SK-N-SH (cell line): Measurements from ENCODE around the gene EHMT2. TPM values are rescaled to one million over a fixed set of nuclear protein-coding genes. Genes with fewer than 3 reads are reported as not detected.

Source experiments
- CTCF ChIA-PET: fragments of 300-600, 350-600 bp; formaldehyde crosslinking; extraction: SDS; loops from one replicate; lab custom pipeline; 2021; lab: Yijun Ruan, JAX
- POLR2A ChIA-PET: fragments of 350-600 bp; sonication (Branson Sonifier 250); formaldehyde crosslinking; extraction: SDS; loops from one replicate; lab custom pipeline; 2020; ENCODE audit warnings: antibody characterized with exemption, inconsistent platforms; lab: Yijun Ruan, JAX
- DNase-seq: peaks from one replicate; pipeline ENCODE4 v3.0.0; 2012
- H2AFZ ChIP-seq: fragments of 200-600 bp; sonication (generic); 2 replicates; pipeline ENCODE4 v1.8.1; 2016; ENCODE audit warnings: antibody characterized with exemption, mild to moderate bottlenecking, low read depth
- H3F3A ChIP-seq: fragments of 200-600 bp; sonication (generic); replicated peaks from 2 replicates; pipeline ENCODE3; 2016; ENCODE audit warnings: antibody characterized with exemption, mild to moderate bottlenecking; ENCODE audit not compliant: insufficient read depth
- H3K27ac ChIP-seq, 2 experiments: fragments of 200-500 bp in 1 of 2; fragments of 200-600 bp in 1 of 2; sonication (Bioruptor generic) in 1 of 2; sonication (generic), shearing (Covaris generic) in 1 of 2; 2 replicates each; pipeline versions ENCODE4 v1.5.1 to v1.6.1; 2014 to 2016; ENCODE audit warnings: low read depth in 2 of 2, inconsistent platforms in 1 of 2, low read length in 1 of 2, mild to moderate bottlenecking in 1 of 2, mixed read lengths in 1 of 2
- H3K27me3 ChIP-seq: fragments of 200-600 bp; sonication (generic), shearing (Covaris generic); 2 replicates; pipeline ENCODE4 v1.6.1; 2016; ENCODE audit warnings: mixed run types; ENCODE audit not compliant: insufficient read depth
- H3K36me3 ChIP-seq, 2 experiments: fragments of 200-500 bp in 1 of 2; fragments of 200-600 bp in 1 of 2; sonication (Bioruptor generic) in 1 of 2; sonication (generic) in 1 of 2; replicated peaks in 1 of 2; 2 replicates each; pipeline versions ENCODE3 to v1.5.1; 2014 to 2016; ENCODE audit warnings: low read length in 1 of 2, mild to moderate bottlenecking in 1 of 2; ENCODE audit not compliant: insufficient read depth in 2 of 2, control insufficient read depth in 1 of 2
- H3K4me1 ChIP-seq, 2 experiments: fragments of 200-500 bp in 1 of 2; fragments of 200-600 bp in 1 of 2; sonication (Bioruptor generic) in 1 of 2; sonication (generic), shearing (Covaris generic) in 1 of 2; 2 replicates each; pipeline versions ENCODE4 v1.5.1 to v1.6.1; 2014 to 2016; ENCODE audit warnings: low read depth in 1 of 2, low read length in 1 of 2, mixed run types in 1 of 2; ENCODE audit not compliant: insufficient read depth in 2 of 2, control insufficient read depth in 1 of 2
- H3K4me2 ChIP-seq: fragments of 200-600 bp; sonication (generic), shearing (Covaris generic); 2 replicates; pipeline ENCODE4 v1.6.1; 2017; ENCODE audit warnings: mixed run types
- H3K4me3 ChIP-seq, 2 experiments: fragments of 200-500 bp in 1 of 2; fragments of 200-600 bp in 1 of 2; sonication (Bioruptor generic) in 1 of 2; sonication (generic), shearing (Covaris generic) in 1 of 2; 2 replicates each; pipeline versions ENCODE4 v1.5.1 to v1.8.1; 2014 to 2016; ENCODE audit warnings: low read depth in 2 of 2, inconsistent platforms in 1 of 2, low read length in 1 of 2, mild to moderate bottlenecking in 1 of 2, mixed read lengths in 1 of 2, moderate library complexity in 1 of 2
- H3K79me2 ChIP-seq: fragments of 200-600 bp; sonication (generic); 2 replicates; pipeline ENCODE4 v1.8.1; 2017; ENCODE audit warnings: mild to moderate bottlenecking; ENCODE audit not compliant: insufficient read depth
- H3K9ac ChIP-seq: fragments of 200-600 bp; sonication (generic); 2 replicates; pipeline ENCODE4 v1.6.1; 2017; ENCODE audit warnings: mixed run types
- H3K9me2 ChIP-seq: fragments of 200-600 bp; sonication (generic); 2 replicates; pipeline ENCODE4 v1.6.1; 2017; ENCODE audit warnings: mixed run types
- H3K9me3 ChIP-seq: fragments of 200-600 bp; sonication (generic); 2 replicates; pipeline ENCODE4 v1.6.1; 2017; ENCODE audit warnings: mixed run types, mild to moderate bottlenecking, moderate library complexity
- H4K20me1 ChIP-seq: fragments of 200-600 bp; sonication (generic); 2 replicates; pipeline ENCODE4 v1.6.1; 2017; ENCODE audit warnings: mild to moderate bottlenecking, mixed run types; ENCODE audit not compliant: insufficient read depth
- EP300 ChIP-seq, 2 experiments: IDR thresholded peaks; 2 replicates each; pipeline versions ENCODE4 v1.4.0 to v1.6.1; 2012; ENCODE audit warnings: borderline replicate concordance in 1 of 2, low read depth in 1 of 2, low read length in 1 of 2
- FOSL2 ChIP-seq: IDR thresholded peaks from 2 replicates; pipeline ENCODE4 v1.4.0; 2012; ENCODE audit warnings: low read depth, mild to moderate bottlenecking, moderate library complexity, borderline replicate concordance
- GABPA ChIP-seq: IDR thresholded peaks from 2 replicates; pipeline ENCODE4 v1.4.0; 2012; ENCODE audit warnings: low read depth, mild to moderate bottlenecking
- JUND ChIP-seq: IDR thresholded peaks from 2 replicates; pipeline ENCODE4 v1.4.0; 2012
- NRF1 ChIP-seq: IDR thresholded peaks from 2 replicates; pipeline ENCODE4 v1.6.1; 2012; ENCODE audit warnings: low read depth, mild to moderate bottlenecking, low read length
- POLR2AphosphoS5 ChIP-seq: IDR thresholded peaks from 2 replicates; pipeline ENCODE4 v1.6.1; 2012; ENCODE audit warnings: low read depth, low read length
- RCOR1 ChIP-seq: fragments of 150-350 bp; IDR thresholded peaks from 2 replicates; pipeline ENCODE4 v1.6.1; 2017; ENCODE audit warnings: antibody characterized with exemption, low read length
- RFX5 ChIP-seq: IDR thresholded peaks from 2 replicates; pipeline ENCODE4 v1.6.1; 2012; ENCODE audit warnings: mild to moderate bottlenecking, improper control_type of control experiment, low read length
- TEAD4 ChIP-seq: IDR thresholded peaks from 2 replicates; pipeline ENCODE4 v1.4.0; 2012; ENCODE audit warnings: mild to moderate bottlenecking, borderline replicate concordance; ENCODE audit not compliant: insufficient read depth
- YY1 ChIP-seq: IDR thresholded peaks from 2 replicates; pipeline ENCODE4 v1.4.0; 2012; ENCODE audit warnings: low read depth, mild to moderate bottlenecking
- WGBS: methylation state at CpG from one replicate; pipeline ENCODE4 v1.1.6; 2017; ENCODE audit warnings: low lambda C conversion rate; 5-methylcytosine and 5-hydroxymethylcytosine counted together
- polyA plus RNA-seq, 3 experiments: library from polyadenylated mRNA; depleted of rRNA; stranded (reverse); fragments of >200 nt; gene quantifications; 2 replicates each; pipeline ENCODE4 v1.2.3, GENCODE V29; 2012
- TF ChIP-seq, protein P1 (sequence below): fragments of 200-600 bp; sonication (generic); IDR thresholded peaks from 2 replicates; pipeline ENCODE4 v1.6.1; 2017; ENCODE audit warnings: antibody characterized with exemption, mild to moderate bottlenecking, moderate library complexity
- TF ChIP-seq, protein P2 (sequence below): IDR thresholded peaks from 2 replicates; pipeline ENCODE4; 2012
- TF ChIP-seq, protein P3 (sequence below): fragments of 150-350 bp; IDR thresholded peaks from 2 replicates; pipeline ENCODE4 v1.6.1; 2017; ENCODE audit warnings: antibody characterized with exemption, low read length, low read depth, borderline replicate concordance
- TF ChIP-seq, protein P4 (sequence below): IDR thresholded peaks from 2 replicates; pipeline ENCODE4 v1.6.1; 2012; ENCODE audit warnings: mild to moderate bottlenecking, low read depth, low read length, moderate library complexity
- TF ChIP-seq, protein P5 (sequence below): fragments of 150-350 bp; IDR thresholded peaks from 2 replicates; pipeline ENCODE4 v1.6.1; 2016; ENCODE audit warnings: mild to moderate bottlenecking, low read depth, low read length
- TF ChIP-seq, protein P6 (sequence below): IDR thresholded peaks from 2 replicates; pipeline ENCODE4 v1.4.0; 2012; ENCODE audit warnings: low read depth, borderline replicate concordance

The EHMT2 gene
- polyA plus RNA-seq, 1 of the 3 experiments (the other 2 are of a cell fraction) = 72.0 TPM

DNA sequence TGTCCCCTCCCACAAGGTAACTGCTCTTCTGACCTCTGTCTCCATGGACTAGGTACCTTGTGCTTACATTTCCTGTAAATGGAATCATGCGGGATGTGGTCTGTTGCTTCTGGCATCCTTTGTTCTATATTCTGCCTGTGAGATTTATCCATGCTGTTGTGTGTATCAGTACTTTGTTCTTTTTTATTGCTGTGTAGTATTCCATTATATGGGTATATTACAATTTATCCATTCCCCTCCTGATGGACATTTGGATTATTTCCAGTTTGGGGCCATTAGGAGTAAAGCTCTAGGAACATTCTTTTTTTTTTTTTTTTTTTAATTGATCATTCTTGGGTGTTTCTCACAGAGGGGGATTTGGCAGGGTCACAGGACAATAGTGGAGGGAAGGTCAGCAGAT is 33.5 kb upstream of the EHMT2 start:
- H3K4me3 ChIP-seq = no peak overlapping the region
- H3K27me3 ChIP-seq = no peaks in the 10 kb centered on the region; the same call in 1 of the 2 replicates
- no peaks in the 10 kb centered on the region for H3K36me3 ChIP-seq
- CTCF ChIA-PET = interaction anchor here (2.0 kb wide), 1 partner anchor 21 kb away, joined by 7 read pairs; no protein-coding TSS in a partner anchor
- H2AFZ ChIP-seq = no peak overlapping the region
- DNase-seq = no peak
- H3K9me2 ChIP-seq = no peaks in the 10 kb centered on the region
- no peaks in the 10 kb centered on the region for H3F3A ChIP-seq
- no peak overlapping the region for H3K4me2 ChIP-seq
- no peak overlapping the region for H3K27ac ChIP-seq
- no peak for TF ChIP-seq FOSL2
- TF ChIP-seq EP300 (IDR thresholded peaks at IDR 0.05; ENCODE audit: borderline replicate concordance in 1 of 2, low read depth in 1 of 2, low read length in 1 of 2) = no peak
- TF ChIP-seq, protein P1, sequence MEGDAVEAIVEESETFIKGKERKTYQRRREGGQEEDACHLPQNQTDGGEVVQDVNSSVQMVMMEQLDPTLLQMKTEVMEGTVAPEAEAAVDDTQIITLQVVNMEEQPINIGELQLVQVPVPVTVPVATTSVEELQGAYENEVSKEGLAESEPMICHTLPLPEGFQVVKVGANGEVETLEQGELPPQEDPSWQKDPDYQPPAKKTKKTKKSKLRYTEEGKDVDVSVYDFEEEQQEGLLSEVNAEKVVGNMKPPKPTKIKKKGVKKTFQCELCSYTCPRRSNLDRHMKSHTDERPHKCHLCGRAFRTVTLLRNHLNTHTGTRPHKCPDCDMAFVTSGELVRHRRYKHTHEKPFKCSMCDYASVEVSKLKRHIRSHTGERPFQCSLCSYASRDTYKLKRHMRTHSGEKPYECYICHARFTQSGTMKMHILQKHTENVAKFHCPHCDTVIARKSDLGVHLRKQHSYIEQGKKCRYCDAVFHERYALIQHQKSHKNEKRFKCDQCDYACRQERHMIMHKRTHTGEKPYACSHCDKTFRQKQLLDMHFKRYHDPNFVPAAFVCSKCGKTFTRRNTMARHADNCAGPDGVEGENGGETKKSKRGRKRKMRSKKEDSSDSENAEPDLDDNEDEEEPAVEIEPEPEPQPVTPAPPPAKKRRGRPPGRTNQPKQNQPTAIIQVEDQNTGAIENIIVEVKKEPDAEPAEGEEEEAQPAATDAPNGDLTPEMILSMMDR = no peak
- TF ChIP-seq, protein P2, sequence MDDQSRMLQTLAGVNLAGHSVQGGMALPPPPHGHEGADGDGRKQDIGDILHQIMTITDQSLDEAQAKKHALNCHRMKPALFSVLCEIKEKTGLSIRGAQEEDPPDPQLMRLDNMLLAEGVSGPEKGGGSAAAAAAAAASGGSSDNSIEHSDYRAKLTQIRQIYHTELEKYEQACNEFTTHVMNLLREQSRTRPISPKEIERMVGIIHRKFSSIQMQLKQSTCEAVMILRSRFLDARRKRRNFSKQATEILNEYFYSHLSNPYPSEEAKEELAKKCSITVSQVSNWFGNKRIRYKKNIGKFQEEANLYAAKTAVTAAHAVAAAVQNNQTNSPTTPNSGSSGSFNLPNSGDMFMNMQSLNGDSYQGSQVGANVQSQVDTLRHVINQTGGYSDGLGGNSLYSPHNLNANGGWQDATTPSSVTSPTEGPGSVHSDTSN = no peak
- no peak for TF ChIP-seq RCOR1
- no peak for TF ChIP-seq YY1
- no peak for TF ChIP-seq JUND
- TF ChIP-seq, protein P3, sequence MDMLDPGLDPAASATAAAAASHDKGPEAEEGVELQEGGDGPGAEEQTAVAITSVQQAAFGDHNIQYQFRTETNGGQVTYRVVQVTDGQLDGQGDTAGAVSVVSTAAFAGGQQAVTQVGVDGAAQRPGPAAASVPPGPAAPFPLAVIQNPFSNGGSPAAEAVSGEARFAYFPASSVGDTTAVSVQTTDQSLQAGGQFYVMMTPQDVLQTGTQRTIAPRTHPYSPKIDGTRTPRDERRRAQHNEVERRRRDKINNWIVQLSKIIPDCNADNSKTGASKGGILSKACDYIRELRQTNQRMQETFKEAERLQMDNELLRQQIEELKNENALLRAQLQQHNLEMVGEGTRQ = no peak
- TF ChIP-seq TEAD4 = no peak
- no peaks in the 10 kb centered on the region for H3K9me3 ChIP-seq
- H4K20me1 ChIP-seq = no peaks in the 10 kb centered on the region
- H3K9ac ChIP-seq = no peak overlapping the region
- no peaks in the 10 kb centered on the region for H3K79me2 ChIP-seq
- no peaks in the 10 kb centered on the region for H3K4me1 ChIP-seq
- WGBS = 94% methylated on average over 1 of the region's 1 CpG
- POLR2A ChIA-PET = no interaction called here

DNA sequence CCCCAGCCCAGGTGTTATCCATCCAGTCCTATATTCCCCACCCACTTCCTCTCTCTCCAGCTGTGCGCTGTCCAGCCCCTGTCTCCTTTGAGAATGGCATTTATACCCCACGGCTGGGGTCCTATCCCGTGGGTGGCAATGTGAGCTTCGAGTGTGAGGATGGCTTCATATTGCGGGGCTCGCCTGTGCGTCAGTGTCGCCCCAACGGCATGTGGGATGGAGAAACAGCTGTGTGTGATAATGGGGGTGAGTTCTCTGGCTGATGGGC is 31.1 kb upstream of the EHMT2 start:
- H4K20me1 ChIP-seq = no peaks in the 10 kb centered on the region
- no peak overlapping the region for H3K4me3 ChIP-seq
- no peak overlapping the region for H3K27ac ChIP-seq
- no peaks in the 10 kb centered on the region for H3K9me2 ChIP-seq
- H3K9ac ChIP-seq = no peak overlapping the region
- no peaks in the 10 kb centered on the region for H3K79me2 ChIP-seq
- 81% methylated on average over 9 of the region's 9 CpGs for WGBS
- no peak for DNase-seq
- no peaks in the 10 kb centered on the region for H3K4me1 ChIP-seq
- ChIA-PET POLR2A (no interaction called here), CTCF (interaction anchor here (1.1 kb wide), 1 partner anchor 18 kb away, joined by 3 read pairs; no protein-coding TSS in a partner anchor)
- no peaks in the 10 kb centered on the region for H3F3A ChIP-seq
- no peaks in the 10 kb centered on the region for H3K36me3 ChIP-seq
- TF ChIP-seq, protein P4, sequence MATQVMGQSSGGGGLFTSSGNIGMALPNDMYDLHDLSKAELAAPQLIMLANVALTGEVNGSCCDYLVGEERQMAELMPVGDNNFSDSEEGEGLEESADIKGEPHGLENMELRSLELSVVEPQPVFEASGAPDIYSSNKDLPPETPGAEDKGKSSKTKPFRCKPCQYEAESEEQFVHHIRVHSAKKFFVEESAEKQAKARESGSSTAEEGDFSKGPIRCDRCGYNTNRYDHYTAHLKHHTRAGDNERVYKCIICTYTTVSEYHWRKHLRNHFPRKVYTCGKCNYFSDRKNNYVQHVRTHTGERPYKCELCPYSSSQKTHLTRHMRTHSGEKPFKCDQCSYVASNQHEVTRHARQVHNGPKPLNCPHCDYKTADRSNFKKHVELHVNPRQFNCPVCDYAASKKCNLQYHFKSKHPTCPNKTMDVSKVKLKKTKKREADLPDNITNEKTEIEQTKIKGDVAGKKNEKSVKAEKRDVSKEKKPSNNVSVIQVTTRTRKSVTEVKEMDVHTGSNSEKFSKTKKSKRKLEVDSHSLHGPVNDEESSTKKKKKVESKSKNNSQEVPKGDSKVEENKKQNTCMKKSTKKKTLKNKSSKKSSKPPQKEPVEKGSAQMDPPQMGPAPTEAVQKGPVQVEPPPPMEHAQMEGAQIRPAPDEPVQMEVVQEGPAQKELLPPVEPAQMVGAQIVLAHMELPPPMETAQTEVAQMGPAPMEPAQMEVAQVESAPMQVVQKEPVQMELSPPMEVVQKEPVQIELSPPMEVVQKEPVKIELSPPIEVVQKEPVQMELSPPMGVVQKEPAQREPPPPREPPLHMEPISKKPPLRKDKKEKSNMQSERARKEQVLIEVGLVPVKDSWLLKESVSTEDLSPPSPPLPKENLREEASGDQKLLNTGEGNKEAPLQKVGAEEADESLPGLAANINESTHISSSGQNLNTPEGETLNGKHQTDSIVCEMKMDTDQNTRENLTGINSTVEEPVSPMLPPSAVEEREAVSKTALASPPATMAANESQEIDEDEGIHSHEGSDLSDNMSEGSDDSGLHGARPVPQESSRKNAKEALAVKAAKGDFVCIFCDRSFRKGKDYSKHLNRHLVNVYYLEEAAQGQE = no peak
- TF ChIP-seq GABPA = no peak
- TF ChIP-seq, protein P5, sequence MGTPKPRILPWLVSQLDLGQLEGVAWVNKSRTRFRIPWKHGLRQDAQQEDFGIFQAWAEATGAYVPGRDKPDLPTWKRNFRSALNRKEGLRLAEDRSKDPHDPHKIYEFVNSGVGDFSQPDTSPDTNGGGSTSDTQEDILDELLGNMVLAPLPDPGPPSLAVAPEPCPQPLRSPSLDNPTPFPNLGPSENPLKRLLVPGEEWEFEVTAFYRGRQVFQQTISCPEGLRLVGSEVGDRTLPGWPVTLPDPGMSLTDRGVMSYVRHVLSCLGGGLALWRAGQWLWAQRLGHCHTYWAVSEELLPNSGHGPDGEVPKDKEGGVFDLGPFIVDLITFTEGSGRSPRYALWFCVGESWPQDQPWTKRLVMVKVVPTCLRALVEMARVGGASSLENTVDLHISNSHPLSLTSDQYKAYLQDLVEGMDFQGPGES = no peak
- no peak for TF ChIP-seq RFX5
- TF ChIP-seq POLR2AphosphoS5 = no peak
- TF ChIP-seq, protein P6, sequence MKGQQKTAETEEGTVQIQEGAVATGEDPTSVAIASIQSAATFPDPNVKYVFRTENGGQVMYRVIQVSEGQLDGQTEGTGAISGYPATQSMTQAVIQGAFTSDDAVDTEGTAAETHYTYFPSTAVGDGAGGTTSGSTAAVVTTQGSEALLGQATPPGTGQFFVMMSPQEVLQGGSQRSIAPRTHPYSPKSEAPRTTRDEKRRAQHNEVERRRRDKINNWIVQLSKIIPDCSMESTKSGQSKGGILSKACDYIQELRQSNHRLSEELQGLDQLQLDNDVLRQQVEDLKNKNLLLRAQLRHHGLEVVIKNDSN = no peak
- TF ChIP-seq YY1 = no peak
- no peak for TF ChIP-seq RCOR1
- TF ChIP-seq JUND = no peak
- TF ChIP-seq TEAD4 = no peak
- TF ChIP-seq NRF1 = no peak
- TF ChIP-seq EP300 (IDR thresholded peaks at IDR 0.05; ENCODE audit: borderline replicate concordance in 1 of 2, low read depth in 1 of 2, low read length in 1 of 2) = no peak
- TF ChIP-seq FOSL2 = no peak
- no peaks in the 10 kb centered on the region; the same call in 1 of the 2 replicates for H3K27me3 ChIP-seq
- no peak overlapping the region for H3K4me2 ChIP-seq
- no peaks in the 10 kb centered on the region for H3K9me3 ChIP-seq
- H2AFZ ChIP-seq = no peak overlapping the region
